ENCODE results near the gene CCZ1B. TPM values are rescaled to one million over a fixed set of nuclear protein-coding genes. Genes with fewer than 3 reads are reported as not detected.
"Not testable (repeated sequence)": the region's sequence is repeated elsewhere in the genome, so short reads cannot be mapped to it uniquely, and the experiment has no call there.

The CCZ1B gene
- polyA plus RNA-seq, 2 of the 4 experiments (the other 2 are of a cell fraction): 36.9 to 68.6 TPM

GRCh38 chr7:6842278-6842921, 16.3 kb upstream of the CCZ1B start:
- H3K4me3 ChIP-seq; H3K27ac ChIP-seq; DNase-seq (ENCODE audit: low read depth in 1 of 2, low spot score in 1 of 2); FAIRE-seq; H3K9me3 ChIP-seq; CTCF ChIA-PET; ATAC-seq; H3K4me1 ChIP-seq; H3K4me2 ChIP-seq; POLR2A ChIA-PET: not testable (repeated sequence)
- 48% methylated on average over 20 of the region's 20 CpGs for WGBS (ENCODE audit: missing lambda C conversion rate)

- H3K27ac ChIP-seq; ATAC-seq; H3K4me1 ChIP-seq; H3K4me2 ChIP-seq; FAIRE-seq; H3K4me3 ChIP-seq; POLR2A ChIA-PET; DNase-seq (ENCODE audit: low read depth in 1 of 2, low spot score in 1 of 2); H3K9me3 ChIP-seq: not testable (repeated sequence)
- CTCF ChIA-PET: interaction anchor here (0.9 kb wide), 1 partner anchor 321 kb away, joined by 4 read pairs; no protein-coding TSS in a partner anchor
- 46% methylated on average over 10 of the region's 10 CpGs for WGBS (ENCODE audit: missing lambda C conversion rate)
Observed at GRCh38 chr7:6837081-6837480, 11.0 kb upstream of the CCZ1B start.

DNA sequence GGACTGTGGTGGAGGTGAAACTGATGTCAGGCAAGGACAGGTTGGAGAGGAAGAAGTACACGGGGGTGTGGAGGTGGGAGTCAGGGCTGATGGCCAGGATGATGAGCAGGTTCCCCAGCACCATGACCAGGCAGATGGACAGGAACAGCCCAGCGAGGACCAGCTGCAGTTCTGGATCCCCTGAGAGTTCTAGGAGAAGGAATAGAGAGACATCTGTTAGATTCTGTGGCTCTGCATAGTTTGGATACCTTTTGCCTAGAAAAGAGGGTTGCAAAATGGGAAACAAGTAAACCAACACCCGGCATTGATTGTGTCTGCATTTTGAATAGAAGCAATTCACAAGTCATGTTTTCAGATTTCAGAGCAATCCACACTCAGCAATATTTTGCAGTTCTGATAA, 9.4 kb upstream of the CCZ1B start:
- DNase-seq (ENCODE audit: low read depth in 1 of 2, low spot score in 1 of 2); POLR2A ChIA-PET; ATAC-seq; H3K4me1 ChIP-seq; H3K9me3 ChIP-seq; H3K27ac ChIP-seq; H3K4me2 ChIP-seq; H3K4me3 ChIP-seq; FAIRE-seq; CTCF ChIA-PET: not testable (repeated sequence)
- WGBS (ENCODE audit: missing lambda C conversion rate): 16% methylated on average over 3 of the region's 3 CpGs

DNA sequence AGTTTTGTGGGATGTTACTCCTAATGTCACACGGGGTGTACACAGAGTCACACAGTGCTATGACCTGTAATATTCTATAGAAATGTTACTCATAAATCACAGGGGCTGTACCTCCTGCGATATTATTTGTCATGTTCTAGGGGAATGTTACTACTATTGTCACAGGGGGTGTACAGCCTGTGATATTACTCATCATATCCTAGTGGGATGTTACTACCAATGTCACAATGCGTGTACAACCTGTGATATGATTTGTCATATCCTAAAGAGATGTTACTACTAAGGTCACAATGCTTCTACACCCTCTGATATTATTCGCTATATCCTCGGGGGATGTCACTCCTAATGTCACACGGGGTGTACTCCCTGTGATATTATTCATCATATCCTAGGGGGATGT, 7.6 kb upstream of the CCZ1B start:
- ATAC-seq: no peak

GRCh38 chr7:6831018-6831725, 5.1 kb upstream of the CCZ1B start:
- no peak for ATAC-seq
- ChIA-PET POLR2A (no interaction called here), CTCF (interaction anchor here (0.5 to 0.6 kb wide), 2 partner anchors 111 to 256 kb away, joined by 3 to 5 read pairs; no protein-coding TSS in a partner anchor)

More for the DNA sequence above, 7.6 kb upstream of the CCZ1B start:
- H3K4me3 ChIP-seq: no peak overlapping the region
- H3K9me3 ChIP-seq: peaks cover 2% of the 10 kb centered on the region; the same call in 1 of the 3 replicates
- H3K4me2 ChIP-seq: no peak overlapping the region
- no peak overlapping the region for H3K27ac ChIP-seq
- no peak for TF ChIP-seq RAD21 (conservative IDR thresholded peaks at IDR 0.05 in 1 of 2, IDR thresholded peaks at IDR 0.05 in 1 of 2)
- TF ChIP-seq TP53 (CRISPR knock-in tag; IDR thresholded peaks at IDR 0.05): no peak
- TF ChIP-seq EHF (CRISPR knock-in tag; IDR thresholded peaks at IDR 0.05): no peak
- no peak for TF ChIP-seq FOXS1 (CRISPR knock-in tag; IDR thresholded peaks at IDR 0.05)
- TF ChIP-seq CHD4 (IDR thresholded peaks at IDR 0.05; ENCODE audit: borderline replicate concordance): no peak
- no peak for TF ChIP-seq KDM5A (IDR thresholded peaks at IDR 0.05)
- no peak for TF ChIP-seq NPAS2 (CRISPR knock-in tag; IDR thresholded peaks at IDR 0.05; ENCODE audit: borderline replicate concordance)
- TF ChIP-seq, protein P1, sequence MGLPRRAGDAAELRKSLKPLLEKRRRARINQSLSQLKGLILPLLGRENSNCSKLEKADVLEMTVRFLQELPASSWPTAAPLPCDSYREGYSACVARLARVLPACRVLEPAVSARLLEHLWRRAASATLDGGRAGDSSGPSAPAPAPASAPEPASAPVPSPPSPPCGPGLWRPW (IDR thresholded peaks at IDR 0.05): no peak
- no peak for TF ChIP-seq FOSB (CRISPR knock-in tag; IDR thresholded peaks at IDR 0.05)
- no peak for TF ChIP-seq TFCP2L1 (CRISPR knock-in tag; IDR thresholded peaks at IDR 0.05)
- no peak for TF ChIP-seq ZSCAN20 (CRISPR knock-in tag; IDR thresholded peaks at IDR 0.05)
- TF ChIP-seq CBX8 (IDR thresholded peaks at IDR 0.05): no peak
- no peak for TF ChIP-seq EHMT2 (IDR thresholded peaks at IDR 0.05; ENCODE audit: low read depth)
- 20% methylated on average over 6 of the region's 6 CpGs for WGBS (ENCODE audit: missing lambda C conversion rate)
- DNase-seq (ENCODE audit: low read depth in 1 of 2, low spot score in 1 of 2) (no peak), FAIRE-seq (no peak)
- ChIA-PET CTCF (no interaction called here), POLR2A (no interaction called here)
- H3K4me1 ChIP-seq: no peaks in the 10 kb centered on the region

GRCh38 chr7:6830026-6830425, 4.0 kb upstream of the CCZ1B start:
- CTCF ChIA-PET; H3K27ac ChIP-seq; H3K4me3 ChIP-seq; H3K4me1 ChIP-seq; H3K4me2 ChIP-seq; FAIRE-seq; H3K9me3 ChIP-seq; POLR2A ChIA-PET; DNase-seq (ENCODE audit: low read depth in 1 of 2, low spot score in 1 of 2); ATAC-seq: not testable (repeated sequence)
- WGBS (ENCODE audit: missing lambda C conversion rate): 58% methylated on average over 6 of the region's 6 CpGs

More at GRCh38 chr7:6831018-6831725, 5.1 kb upstream of the CCZ1B start:
- DNase-seq (ENCODE audit: low read depth in 1 of 2, low spot score in 1 of 2) (no peak), FAIRE-seq (no peak)
- Histone ChIP-seq H3K4me1 (no peaks in the 10 kb centered on the region), H3K27ac (no peak overlapping the region), H3K4me3 (no peak overlapping the region), H3K9me3 (no peaks in the 10 kb centered on the region), H3K4me2 (no peak overlapping the region)
- 47% methylated on average over 7 of the region's 7 CpGs for WGBS (ENCODE audit: missing lambda C conversion rate)
- TF ChIP-seq ATOH8 (CRISPR knock-in tag; IDR thresholded peaks at IDR 0.05; ENCODE audit: low read depth): no peak

- FAIRE-seq; H3K27ac ChIP-seq; H3K4me1 ChIP-seq; POLR2A ChIA-PET; CTCF ChIA-PET; H3K4me2 ChIP-seq; H3K4me3 ChIP-seq; H3K9me3 ChIP-seq; ATAC-seq; DNase-seq (ENCODE audit: low read depth in 1 of 2, low spot score in 1 of 2): not testable (repeated sequence)
- 42% methylated on average over 5 of the region's 5 CpGs for WGBS (ENCODE audit: missing lambda C conversion rate)
Observed at GRCh38 chr7:6829616-6830015, 3.5 kb upstream of the CCZ1B start.

- H3K4me1 ChIP-seq; H3K4me3 ChIP-seq; H3K4me2 ChIP-seq; ATAC-seq; FAIRE-seq; H3K9me3 ChIP-seq; H3K27ac ChIP-seq; POLR2A ChIA-PET; CTCF ChIA-PET; DNase-seq (ENCODE audit: low read depth in 1 of 2, low spot score in 1 of 2): not testable (repeated sequence)
- 89% methylated on average over 12 of the region's 12 CpGs for WGBS (ENCODE audit: missing lambda C conversion rate)
Observed at GRCh38 chr7:6827180-6827579, 1.1 kb upstream of the CCZ1B start.
